ENCODE results near the gene CSNK1E.

The CSNK1E gene

DNA sequence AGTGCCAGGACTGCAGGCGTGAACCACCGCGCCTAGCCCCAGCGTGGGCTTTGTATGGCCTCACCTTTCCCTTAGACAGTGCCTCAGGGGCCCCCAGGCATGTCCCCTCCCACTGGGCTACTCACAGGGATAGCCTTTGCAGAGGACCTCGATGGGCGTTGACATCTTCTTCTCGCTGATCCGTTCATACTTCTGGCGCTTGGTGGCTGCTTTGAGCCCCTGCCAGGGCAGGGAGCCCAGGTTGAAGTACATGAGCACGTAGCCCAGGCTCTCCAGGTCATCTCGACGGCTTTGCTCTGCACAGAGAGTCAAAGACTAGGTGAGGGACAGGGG lies 17.5 kb downstream of the CSNK1E start:
- no peak for ATAC-seq
- TF ChIP-seq ZNF8 (CRISPR knock-in tag; IDR thresholded peaks at IDR 0.05) (no peak), GLIS3 (CRISPR knock-in tag; IDR thresholded peaks at IDR 0.05) (no peak), SNAI2 (CRISPR knock-in tag; IDR thresholded peaks at IDR 0.05) (no peak), TOX (CRISPR knock-in tag; IDR thresholded peaks at IDR 0.05; ENCODE audit: borderline replicate concordance) (no peak), ISL1 (CRISPR knock-in tag; IDR thresholded peaks at IDR 0.05) (no peak), BACH2 (CRISPR knock-in tag; IDR thresholded peaks at IDR 0.05; ENCODE audit: borderline replicate concordance) (no peak), OSR1 (CRISPR knock-in tag; IDR thresholded peaks at IDR 0.05) (no peak), CSDC2 (CRISPR knock-in tag; IDR thresholded peaks at IDR 0.05) (no peak), ZNF70 (CRISPR knock-in tag; IDR thresholded peaks at IDR 0.05) (no peak), ZFP30 (CRISPR knock-in tag; IDR thresholded peaks at IDR 0.05) (no peak), ARNTL (CRISPR knock-in tag; IDR thresholded peaks at IDR 0.05; ENCODE audit: borderline replicate concordance, low read depth) (no peak), ZNF565 (CRISPR knock-in tag; conservative IDR thresholded peaks at IDR 0.05; ENCODE audit: low read depth) (no peak), ZFP3 (CRISPR knock-in tag; IDR thresholded peaks at IDR 0.05) (no peak), ZC3H10 (CRISPR knock-in tag; IDR thresholded peaks at IDR 0.05) (no peak)
- TF ChIP-seq, protein P1, sequence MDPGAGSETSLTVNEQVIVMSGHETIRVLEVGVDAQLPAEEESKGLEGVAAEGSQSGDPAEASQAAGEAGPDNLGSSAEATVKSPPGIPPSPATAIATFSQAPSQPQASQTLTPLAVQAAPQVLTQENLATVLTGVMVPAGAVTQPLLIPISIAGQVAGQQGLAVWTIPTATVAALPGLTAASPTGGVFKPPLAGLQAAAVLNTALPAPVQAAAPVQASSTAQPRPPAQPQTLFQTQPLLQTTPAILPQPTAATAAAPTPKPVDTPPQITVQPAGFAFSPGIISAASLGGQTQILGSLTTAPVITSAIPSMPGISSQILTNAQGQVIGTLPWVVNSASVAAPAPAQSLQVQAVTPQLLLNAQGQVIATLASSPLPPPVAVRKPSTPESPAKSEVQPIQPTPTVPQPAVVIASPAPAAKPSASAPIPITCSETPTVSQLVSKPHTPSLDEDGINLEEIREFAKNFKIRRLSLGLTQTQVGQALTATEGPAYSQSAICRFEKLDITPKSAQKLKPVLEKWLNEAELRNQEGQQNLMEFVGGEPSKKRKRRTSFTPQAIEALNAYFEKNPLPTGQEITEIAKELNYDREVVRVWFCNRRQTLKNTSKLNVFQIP (CRISPR knock-in tag; IDR thresholded peaks at IDR 0.05; ENCODE audit: borderline replicate concordance, low read depth), result no peak
- TF ChIP-seq, protein P2, sequence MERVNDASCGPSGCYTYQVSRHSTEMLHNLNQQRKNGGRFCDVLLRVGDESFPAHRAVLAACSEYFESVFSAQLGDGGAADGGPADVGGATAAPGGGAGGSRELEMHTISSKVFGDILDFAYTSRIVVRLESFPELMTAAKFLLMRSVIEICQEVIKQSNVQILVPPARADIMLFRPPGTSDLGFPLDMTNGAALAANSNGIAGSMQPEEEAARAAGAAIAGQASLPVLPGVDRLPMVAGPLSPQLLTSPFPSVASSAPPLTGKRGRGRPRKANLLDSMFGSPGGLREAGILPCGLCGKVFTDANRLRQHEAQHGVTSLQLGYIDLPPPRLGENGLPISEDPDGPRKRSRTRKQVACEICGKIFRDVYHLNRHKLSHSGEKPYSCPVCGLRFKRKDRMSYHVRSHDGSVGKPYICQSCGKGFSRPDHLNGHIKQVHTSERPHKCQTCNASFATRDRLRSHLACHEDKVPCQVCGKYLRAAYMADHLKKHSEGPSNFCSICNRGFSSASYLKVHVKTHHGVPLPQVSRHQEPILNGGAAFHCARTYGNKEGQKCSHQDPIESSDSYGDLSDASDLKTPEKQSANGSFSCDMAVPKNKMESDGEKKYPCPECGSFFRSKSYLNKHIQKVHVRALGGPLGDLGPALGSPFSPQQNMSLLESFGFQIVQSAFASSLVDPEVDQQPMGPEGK (CRISPR knock-in tag; IDR thresholded peaks at IDR 0.05; ENCODE audit: borderline replicate concordance), result no peak
- TF ChIP-seq, protein P3, sequence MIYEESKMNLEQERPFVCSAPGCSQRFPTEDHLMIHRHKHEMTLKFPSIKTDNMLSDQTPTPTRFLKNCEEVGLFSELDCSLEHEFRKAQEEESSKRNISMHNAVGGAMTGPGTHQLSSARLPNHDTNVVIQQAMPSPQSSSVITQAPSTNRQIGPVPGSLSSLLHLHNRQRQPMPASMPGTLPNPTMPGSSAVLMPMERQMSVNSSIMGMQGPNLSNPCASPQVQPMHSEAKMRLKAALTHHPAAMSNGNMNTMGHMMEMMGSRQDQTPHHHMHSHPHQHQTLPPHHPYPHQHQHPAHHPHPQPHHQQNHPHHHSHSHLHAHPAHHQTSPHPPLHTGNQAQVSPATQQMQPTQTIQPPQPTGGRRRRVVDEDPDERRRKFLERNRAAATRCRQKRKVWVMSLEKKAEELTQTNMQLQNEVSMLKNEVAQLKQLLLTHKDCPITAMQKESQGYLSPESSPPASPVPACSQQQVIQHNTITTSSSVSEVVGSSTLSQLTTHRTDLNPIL (CRISPR knock-in tag; IDR thresholded peaks at IDR 0.05; ENCODE audit: low read depth), result no peak
- TF ChIP-seq, protein P4, sequence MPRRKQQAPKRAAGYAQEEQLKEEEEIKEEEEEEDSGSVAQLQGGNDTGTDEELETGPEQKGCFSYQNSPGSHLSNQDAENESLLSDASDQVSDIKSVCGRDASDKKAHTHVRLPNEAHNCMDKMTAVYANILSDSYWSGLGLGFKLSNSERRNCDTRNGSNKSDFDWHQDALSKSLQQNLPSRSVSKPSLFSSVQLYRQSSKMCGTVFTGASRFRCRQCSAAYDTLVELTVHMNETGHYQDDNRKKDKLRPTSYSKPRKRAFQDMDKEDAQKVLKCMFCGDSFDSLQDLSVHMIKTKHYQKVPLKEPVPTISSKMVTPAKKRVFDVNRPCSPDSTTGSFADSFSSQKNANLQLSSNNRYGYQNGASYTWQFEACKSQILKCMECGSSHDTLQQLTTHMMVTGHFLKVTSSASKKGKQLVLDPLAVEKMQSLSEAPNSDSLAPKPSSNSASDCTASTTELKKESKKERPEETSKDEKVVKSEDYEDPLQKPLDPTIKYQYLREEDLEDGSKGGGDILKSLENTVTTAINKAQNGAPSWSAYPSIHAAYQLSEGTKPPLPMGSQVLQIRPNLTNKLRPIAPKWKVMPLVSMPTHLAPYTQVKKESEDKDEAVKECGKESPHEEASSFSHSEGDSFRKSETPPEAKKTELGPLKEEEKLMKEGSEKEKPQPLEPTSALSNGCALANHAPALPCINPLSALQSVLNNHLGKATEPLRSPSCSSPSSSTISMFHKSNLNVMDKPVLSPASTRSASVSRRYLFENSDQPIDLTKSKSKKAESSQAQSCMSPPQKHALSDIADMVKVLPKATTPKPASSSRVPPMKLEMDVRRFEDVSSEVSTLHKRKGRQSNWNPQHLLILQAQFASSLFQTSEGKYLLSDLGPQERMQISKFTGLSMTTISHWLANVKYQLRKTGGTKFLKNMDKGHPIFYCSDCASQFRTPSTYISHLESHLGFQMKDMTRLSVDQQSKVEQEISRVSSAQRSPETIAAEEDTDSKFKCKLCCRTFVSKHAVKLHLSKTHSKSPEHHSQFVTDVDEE (CRISPR knock-in tag; IDR thresholded peaks at IDR 0.05), result no peak

DNA sequence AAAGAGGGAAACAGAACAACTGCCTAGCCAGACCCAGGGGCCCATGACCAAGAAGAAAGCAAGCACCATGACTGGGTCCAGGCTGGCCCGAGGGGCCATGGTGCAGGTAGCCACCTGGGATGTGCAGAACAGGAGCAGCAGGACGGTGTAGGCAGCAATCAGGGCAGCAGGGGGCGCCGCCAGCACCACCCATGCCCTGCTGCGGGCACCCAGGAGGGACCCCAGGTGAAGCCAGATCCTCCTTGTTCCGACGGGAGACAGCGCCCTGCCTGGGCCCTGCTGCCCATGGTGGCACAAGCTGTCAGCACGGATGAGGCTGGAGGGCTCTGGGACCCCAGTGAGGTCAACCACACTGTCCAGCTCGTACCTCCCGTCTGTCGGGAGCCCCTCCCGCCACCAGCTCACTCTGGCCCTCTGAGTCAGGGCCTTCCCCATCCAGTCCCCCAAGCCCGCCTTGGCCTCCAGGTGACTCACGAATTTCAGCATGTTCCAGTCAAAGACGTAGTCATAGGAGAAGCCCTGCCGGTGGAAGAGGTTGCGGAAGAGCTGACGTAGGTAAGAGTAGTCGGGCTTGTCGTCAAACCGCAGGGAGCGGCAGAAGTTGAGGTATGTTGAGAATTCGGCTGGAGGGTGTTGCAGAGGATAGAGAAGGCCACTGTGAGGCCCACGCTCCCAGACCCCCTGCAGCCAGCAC lies 18.8 kb downstream of the CSNK1E start:
- peak; percentile 60 for ATAC-seq
- TF ChIP-seq ESRRG (CRISPR knock-in tag; IDR thresholded peaks at IDR 0.05) (no peak), ISL1 (CRISPR knock-in tag; IDR thresholded peaks at IDR 0.05) (no peak), TCF4 (CRISPR knock-in tag; IDR thresholded peaks at IDR 0.05; ENCODE audit: borderline replicate concordance) (no peak), ZNF565 (CRISPR knock-in tag; conservative IDR thresholded peaks at IDR 0.05; ENCODE audit: low read depth) (no peak), ZC3H10 (CRISPR knock-in tag; IDR thresholded peaks at IDR 0.05) (no peak), ZFP3 (CRISPR knock-in tag; IDR thresholded peaks at IDR 0.05) (no peak), RARB (CRISPR knock-in tag; IDR thresholded peaks at IDR 0.05) (no peak), SNAI2 (CRISPR knock-in tag; IDR thresholded peaks at IDR 0.05) (no peak), ZFP30 (CRISPR knock-in tag; IDR thresholded peaks at IDR 0.05) (no peak), BACH2 (CRISPR knock-in tag; IDR thresholded peaks at IDR 0.05; ENCODE audit: borderline replicate concordance) (no peak), ZNF70 (CRISPR knock-in tag; IDR thresholded peaks at IDR 0.05) (no peak)
- TF ChIP-seq, protein P5, sequence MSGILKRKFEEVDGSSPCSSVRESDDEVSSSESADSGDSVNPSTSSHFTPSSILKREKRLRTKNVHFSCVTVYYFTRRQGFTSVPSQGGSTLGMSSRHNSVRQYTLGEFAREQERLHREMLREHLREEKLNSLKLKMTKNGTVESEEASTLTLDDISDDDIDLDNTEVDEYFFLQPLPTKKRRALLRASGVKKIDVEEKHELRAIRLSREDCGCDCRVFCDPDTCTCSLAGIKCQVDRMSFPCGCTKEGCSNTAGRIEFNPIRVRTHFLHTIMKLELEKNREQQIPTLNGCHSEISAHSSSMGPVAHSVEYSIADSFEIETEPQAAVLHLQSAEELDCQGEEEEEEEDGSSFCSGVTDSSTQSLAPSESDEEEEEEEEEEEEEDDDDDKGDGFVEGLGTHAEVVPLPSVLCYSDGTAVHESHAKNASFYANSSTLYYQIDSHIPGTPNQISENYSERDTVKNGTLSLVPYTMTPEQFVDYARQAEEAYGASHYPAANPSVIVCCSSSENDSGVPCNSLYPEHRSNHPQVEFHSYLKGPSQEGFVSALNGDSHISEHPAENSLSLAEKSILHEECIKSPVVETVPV (CRISPR knock-in tag; IDR thresholded peaks at IDR 0.05), result no peak
- TF ChIP-seq, protein P3 (CRISPR knock-in tag; IDR thresholded peaks at IDR 0.05; ENCODE audit: low read depth), result no peak
- TF ChIP-seq, protein P1 (CRISPR knock-in tag; IDR thresholded peaks at IDR 0.05; ENCODE audit: borderline replicate concordance, low read depth), result no peak
- TF ChIP-seq, protein P2 (CRISPR knock-in tag; IDR thresholded peaks at IDR 0.05; ENCODE audit: borderline replicate concordance), result no peak

Measured in SK-N-SH treated with all-trans-retinoic acid at 6 μM for 48 hours (cell line).